K562 (cell line): ENCODE measurements around the gene POLR3K. TPM values are rescaled to one million over a fixed set of nuclear protein-coding genes. Genes with fewer than 3 reads are reported as not detected.

ENCODE experiments used
- COPS2 ChIP-seq: fragments of 450-650 bp; conservative IDR thresholded peaks from 2 replicates; pipeline ENCODE4 v1.6.1; 2016; ENCODE audit warnings: mild to moderate bottlenecking, moderate library complexity
- OTX1 ChIP-seq: fragments of 450-650 bp; formaldehyde crosslinking; IDR thresholded peaks from 2 replicates; pipeline ENCODE4 v1.4.0; 2022; ENCODE audit warnings: mild to moderate bottlenecking
- polyA plus RNA-seq, 8 experiments: library from polyadenylated mRNA; depleted of rRNA in 4 of 8; stranded (reverse) in 5 of 8; unstranded in 3 of 8; fragments of >200 nt; fragmentation: Nextera tagmentation in 2 of 8; fragmentation: Illumina TruSeq in 1 of 8; extraction: Ambion mirVana in 2 of 8; extraction: Trizol in 1 of 8; gene quantifications; 2 replicates each; pipeline versions ENCODE4 v1.2.1 to v1.2.3, GENCODE V29; 2011 to 2014; ENCODE audit warnings: inconsistent platforms in 1 of 8, missing spikeins in 1 of 8
- total RNA-seq, 7 experiments: library from RNA; depleted of rRNA in 6 of 7; stranded (reverse); fragments of >200 nt in 6 of 7; fragmentation: Illumina TruSeq in 2 of 7; extraction: Trizol in 2 of 7; gene quantifications; 2 replicates each; pipeline versions ENCODE4 v1.2.1 to v1.2.3, GENCODE V29; 2011 to 2021; ENCODE audit warnings: low replicate concordance in 1 of 7
- TF ChIP-seq, protein P1 (sequence below), 2 experiments: fragments of 450-650 bp; IDR thresholded peaks; 2 replicates each; pipeline ENCODE4 v1.6.1; 2016; ENCODE audit warnings: mild to moderate bottlenecking in 2 of 2, borderline replicate concordance in 1 of 2, low read depth in 1 of 2, moderate library complexity in 1 of 2

Gene POLR3K
- total and polyA plus RNA-seq, 9 of the 15 experiments (the other 6 are each of a cell fraction or from before 2014, with no cell fraction given): 42.1 to 315 (median 86.7) TPM

DNA sequence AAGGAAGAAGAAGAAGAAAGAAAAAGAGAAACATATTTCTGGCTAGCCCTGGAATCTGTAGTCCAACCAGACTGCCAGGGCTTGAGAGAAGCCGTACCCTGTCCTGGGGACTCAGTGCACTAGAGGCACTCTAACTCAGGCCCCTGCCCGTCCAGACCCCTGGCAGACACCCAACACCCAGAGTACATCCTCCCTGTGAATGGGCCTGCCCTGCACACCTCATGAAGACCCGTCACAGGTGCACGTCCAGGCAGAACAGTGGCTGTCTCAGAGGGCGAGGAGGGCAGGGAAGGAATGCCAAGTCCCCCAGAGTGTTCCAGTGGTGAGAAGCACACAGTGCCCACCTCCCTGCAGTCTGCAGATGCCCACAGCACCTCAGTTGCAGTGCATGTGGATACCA lies 47.6 kb upstream of the POLR3K start (continued):
- TF ChIP-seq, protein P1, sequence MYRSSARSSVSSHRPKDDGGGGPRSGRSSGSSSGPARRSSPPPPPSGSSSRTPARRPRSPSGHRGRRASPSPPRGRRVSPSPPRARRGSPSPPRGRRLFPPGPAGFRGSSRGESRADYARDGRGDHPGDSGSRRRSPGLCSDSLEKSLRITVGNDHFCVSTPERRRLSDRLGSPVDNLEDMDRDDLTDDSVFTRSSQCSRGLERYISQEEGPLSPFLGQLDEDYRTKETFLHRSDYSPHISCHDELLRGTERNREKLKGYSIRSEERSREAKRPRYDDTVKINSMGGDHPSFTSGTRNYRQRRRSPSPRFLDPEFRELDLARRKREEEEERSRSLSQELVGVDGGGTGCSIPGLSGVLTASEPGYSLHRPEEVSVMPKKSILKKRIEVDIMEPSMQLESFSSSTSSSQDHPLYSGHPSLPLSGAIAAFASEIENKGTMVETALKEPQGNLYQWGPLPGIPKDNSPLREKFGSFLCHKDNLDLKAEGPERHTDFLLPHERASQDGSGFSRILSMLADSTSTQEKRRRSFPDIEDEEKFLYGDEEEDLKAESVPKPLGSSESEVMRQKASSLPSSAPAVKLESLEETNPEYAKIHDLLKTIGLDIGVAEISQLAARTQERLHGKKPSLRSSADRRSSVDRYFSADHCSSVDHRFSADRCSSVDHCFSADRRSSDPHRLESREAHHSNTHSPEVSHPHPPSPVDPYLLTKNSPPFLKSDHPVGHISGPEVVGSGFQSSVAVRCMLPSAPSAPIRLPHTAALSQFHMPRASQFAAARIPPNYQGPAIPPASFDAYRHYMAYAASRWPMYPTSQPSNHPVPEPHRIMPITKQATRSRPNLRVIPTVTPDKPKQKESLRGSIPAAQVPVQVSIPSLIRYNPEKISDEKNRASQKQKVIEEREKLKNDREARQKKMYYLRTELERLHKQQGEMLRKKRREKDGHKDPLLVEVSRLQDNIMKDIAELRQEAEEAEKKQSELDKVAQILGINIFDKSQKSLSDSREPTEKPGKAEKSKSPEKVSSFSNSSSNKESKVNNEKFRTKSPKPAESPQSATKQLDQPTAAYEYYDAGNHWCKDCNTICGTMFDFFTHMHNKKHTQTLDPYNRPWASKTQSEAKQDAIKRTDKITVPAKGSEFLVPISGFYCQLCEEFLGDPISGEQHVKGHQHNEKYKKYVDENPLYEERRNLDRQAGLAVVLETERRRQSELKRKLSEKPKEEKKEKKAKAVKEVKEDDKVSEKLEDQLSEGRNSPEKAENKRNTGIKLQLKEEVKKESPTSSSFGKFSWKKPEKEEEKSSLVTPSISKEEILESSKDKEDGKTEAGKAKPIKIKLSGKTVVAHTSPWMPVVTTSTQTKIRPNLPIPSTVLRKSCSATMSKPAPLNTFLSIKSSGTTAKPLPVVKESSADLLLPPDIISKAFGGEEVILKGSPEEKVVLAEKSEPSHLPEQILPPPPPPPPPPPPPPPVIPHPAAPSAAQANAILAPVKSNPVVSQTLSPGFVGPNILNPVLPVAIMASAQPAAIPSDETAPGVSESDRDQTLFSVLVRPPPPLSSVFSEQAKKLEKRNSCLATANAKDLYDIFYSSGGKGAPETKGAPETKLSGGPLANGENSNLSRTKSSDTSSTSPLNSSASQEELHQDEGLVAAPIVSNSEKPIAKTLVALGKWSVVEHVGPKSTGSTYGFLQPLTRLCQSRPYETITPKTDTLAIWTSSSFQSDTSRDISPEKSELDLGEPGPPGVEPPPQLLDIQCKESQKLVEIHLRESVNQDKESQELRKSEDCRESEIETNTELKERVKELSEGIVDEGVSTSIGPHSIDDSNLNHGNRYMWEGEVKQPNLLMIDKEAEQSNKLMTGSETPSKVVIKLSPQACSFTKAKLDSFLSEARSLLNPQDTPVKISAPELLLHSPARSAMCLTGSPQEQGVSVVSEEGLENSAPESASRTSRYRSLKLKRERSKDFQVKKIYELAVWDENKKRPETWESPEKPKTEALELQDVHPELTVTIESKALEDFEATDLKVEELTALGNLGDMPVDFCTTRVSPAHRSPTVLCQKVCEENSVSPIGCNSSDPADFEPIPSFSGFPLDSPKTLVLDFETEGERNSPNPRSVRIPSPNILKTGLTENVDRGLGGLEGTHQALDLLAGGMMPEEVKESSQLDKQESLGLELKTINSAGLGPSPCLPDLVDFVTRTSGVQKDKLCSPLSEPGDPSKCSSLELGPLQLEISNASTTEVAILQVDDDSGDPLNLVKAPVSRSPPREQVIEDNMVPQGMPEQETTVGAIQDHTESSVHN (IDR thresholded peaks at IDR 0.05; ENCODE audit: borderline replicate concordance in 1 of 2, low read depth in 1 of 2): no peak
- TF ChIP-seq COPS2 (no peak), OTX1 (CRISPR knock-in tag) (no peak)
